GM19468 (cell line): ENCODE results near the gene HNRNPA0.

Source experiments
- ATAC-seq: cut with Tn5 transposase; IDR thresholded peaks from one replicate; pipeline ENCODE4 v1.9.1; 2021; ENCODE audit warnings: mild to moderate bottlenecking, moderate library complexity, moderate number of reproducible peaks; ENCODE audit not compliant: unreplicated experiment; ENCODE audit errors: extremely low read depth

The HNRNPA0 gene

DNA sequence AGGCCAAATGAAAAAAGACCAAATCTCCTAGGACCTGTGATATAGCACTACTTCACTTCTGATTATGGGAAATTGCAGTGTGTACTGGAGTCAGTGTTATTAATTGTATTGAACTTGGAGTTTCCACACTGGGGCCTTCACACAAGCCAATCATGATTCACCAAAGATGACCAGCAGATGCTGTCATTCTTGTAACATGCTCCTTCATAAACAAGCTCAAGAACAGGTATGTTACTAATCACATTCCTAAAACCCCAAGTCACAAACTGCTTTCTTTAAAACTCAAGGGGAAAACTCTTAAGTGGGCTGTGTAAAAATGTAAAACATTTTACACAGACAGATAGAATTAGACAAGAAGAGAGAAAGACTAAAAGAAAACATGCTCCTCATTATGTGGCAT is 23.8 kb downstream of the HNRNPA0 start:
- ATAC-seq: no peak

GRCh38 chr5:137728048-137728447 is 26.1 kb downstream of the HNRNPA0 start:
- no peak for ATAC-seq

DNA sequence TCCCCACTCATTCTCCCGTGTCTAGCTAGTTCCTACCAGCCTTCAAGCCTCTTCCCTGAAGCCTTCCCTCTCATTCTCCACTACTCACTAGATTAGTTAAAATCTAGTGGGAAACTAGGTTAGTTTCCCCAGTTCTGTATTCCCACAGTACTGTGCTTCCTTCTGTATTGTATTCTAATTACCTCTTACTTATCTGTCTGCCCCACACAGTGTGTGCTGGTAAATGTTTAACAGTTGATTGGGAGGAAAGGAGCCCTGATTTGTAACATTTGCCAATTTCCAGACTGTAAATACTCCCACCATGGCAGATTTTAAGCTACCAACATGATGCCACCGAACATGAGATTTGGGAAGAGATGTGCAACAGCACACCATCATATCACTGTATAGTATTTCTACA is 26.5 kb downstream of the HNRNPA0 start:
- no peak for ATAC-seq

DNA sequence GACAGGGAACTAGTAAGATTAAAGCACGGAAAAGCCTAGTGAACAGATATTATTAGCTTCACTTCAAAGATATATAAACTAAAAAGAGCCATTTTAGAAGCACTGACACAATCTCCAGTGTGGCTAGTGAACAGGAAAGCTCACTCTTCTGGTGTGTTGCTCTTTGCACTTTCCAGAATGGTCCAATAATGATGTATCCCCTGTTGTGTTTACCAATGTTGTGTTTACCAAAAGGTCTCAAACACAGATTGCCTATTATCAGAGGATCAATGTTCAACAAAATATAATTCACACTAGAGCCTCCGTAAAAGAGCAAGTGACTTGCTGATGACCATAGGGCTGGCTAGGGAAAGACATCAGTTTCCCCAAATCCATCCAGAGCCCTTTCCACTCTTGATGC is 29.9 kb downstream of the HNRNPA0 start:
- no peak for ATAC-seq

DNA sequence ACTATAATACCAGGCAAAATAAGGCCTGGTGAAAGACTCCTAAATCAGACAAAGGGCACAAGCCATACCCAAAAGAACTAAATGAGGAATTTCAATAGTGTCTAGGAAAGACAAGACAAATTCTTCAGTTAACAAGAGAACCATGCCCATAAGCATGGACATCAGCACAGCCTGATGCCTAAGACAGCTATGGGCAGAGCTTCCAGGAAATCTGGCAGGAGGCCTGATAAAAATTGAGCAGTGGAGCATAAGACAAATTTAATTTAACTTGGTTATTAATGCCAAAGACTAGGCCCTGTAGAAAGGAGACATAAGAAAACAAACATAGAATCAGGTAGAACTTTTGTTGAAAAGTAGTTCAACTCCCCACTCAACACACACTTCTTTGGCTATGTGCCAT is 35.6 kb downstream of the HNRNPA0 start:
- ATAC-seq: no peak

DNA sequence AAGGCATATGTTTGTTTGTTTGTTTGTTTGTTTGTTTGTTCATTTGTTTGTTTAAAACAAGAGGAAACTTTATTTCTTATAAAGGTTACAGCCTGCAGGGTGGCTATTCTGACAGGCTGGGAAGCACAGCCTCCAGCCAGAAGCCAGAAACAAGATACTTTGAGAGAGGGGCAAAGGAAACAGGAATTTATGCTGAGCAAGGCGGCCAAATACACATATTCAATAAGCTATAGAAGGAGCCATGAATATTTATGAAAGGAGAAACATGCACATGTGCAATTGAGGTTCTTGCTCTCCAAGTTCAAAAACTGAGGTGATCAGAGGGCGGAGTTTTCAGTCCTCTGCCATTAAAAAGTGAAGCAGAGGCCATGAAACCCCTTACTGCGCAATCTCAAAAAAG is 37.8 kb downstream of the HNRNPA0 start:
- no peak for ATAC-seq

- no peak for ATAC-seq
Observed at GRCh38 chr5:137715456-137715855, 38.7 kb downstream of the HNRNPA0 start.

- no peak for ATAC-seq
Observed at GRCh38 chr5:137714946-137715345, 39.2 kb downstream of the HNRNPA0 start.

- no peak for ATAC-seq
Observed at GRCh38 chr5:137714494-137714893, 39.7 kb downstream of the HNRNPA0 start.

DNA sequence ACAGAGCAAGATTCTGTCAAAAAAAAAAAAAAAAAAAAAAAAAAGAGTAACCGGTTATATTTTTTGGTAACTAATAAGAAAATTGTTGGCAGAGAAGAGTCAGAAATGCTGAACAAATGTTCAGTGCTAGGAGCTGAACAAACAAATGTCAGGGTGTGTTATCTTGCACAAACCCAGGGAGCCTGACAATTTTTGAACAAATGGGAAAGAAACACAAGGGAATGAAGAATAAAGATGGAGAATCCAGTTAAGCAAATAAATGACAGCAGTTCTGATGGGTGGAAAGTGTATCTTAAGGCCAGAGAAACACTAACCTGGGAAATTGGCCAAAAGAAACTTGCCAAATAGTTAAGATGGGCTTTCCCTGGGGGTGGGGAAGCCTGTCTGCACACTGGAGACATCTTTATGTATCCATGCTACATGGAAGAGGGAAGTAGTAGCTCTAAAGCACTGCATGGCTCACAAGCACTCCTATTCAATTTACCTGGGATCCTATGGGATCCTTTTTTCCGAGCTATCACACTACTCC is 42.0 kb downstream of the HNRNPA0 start:
- no peak for ATAC-seq

- no peak for ATAC-seq
Observed at GRCh38 chr5:137710086-137710485, 44.1 kb downstream of the HNRNPA0 start.

DNA sequence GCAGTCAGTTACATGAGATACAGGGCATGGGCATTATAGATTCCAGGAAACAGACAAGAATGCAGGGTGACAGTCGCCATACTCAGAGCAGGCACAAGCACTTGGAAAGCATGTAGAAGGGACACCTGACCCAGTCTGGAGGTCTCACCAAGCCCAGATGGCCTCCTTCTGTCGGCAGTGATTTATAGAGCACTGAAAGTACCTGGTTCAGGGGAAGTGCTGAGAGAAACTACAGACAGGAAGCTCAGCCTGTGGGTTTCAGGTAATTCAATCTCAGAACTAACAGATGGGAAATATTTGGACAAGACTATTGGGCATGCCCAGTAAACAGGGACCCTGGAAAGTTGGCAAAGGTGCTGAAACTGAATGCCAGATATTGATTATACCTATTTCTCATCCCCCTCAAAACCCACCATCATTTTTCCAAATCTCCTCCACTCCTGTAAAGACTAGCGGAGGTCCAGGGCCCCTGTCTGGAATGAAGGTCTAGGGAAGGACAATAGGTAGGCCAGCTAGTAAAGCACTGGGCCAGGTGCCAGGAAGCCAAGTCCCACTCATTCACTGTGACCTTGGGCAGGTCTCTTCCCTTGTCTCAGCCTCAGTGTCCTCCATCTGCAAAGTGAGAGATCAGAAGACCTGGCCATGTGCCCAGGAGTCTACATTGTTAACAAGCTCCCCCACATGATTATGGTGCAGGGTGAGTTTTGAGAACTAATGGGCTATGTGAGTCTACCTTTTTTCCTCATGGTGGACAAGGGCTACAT is 45.2 kb downstream of the HNRNPA0 start:
- no peak for ATAC-seq

DNA sequence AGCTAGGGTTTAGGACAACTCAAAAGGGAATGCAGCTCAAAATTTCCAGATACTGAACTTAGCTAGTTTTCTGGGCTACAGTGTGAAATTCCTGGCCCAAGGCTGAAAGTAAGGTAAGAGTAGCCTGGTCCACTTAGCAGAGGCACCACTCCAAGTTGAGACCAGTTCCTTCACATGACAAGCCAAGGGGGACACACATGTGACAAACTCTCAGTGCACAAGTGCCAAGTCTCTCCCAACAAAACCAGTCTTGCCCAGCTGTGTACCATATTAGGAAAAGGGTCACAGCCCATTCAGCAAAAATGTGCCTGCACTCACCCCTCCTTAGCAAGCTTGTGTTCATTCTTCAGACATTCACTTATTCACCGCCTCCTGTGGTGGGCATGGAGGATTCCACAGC is 46.1 kb downstream of the HNRNPA0 start:
- ATAC-seq: no peak

DNA sequence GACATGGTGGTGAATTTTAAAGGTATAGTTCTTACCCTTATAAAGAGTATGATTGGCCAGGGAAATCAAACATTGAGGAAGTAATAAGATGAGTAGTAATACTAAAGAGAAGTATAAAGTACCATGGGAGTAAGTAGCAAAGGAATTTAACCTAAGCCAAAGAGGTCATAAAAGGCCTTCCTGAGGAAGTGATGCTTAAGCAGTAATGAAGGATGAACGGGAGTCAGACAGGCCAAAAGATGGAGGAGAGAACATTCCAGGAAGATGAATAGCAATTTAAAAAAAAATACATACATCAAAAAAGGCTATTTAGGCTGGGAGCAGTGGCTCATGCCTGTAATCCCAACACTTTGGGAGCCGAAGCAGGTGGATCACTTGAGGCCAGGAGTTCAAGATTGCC is 47.3 kb downstream of the HNRNPA0 start:
- no peak for ATAC-seq

DNA sequence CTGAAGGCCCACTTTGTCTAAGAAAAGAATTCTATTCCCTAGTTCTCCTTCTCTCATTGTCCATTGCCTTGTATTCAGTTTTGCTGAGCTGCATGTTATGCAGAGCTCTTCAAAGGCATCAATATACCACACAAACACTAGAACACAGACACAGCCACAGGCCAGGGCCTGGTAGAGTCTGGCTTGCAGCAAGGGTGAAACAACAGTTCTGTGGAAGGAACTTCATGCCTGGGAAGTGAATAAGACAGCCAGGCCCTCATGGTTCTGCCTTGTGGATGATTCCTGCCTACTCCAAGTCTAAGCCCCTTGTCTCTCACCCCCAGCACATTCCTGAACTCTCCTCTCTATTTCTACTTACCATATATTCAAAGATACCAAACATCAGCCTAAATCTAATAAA is 49.1 kb downstream of the HNRNPA0 start:
- no peak for ATAC-seq

DNA sequence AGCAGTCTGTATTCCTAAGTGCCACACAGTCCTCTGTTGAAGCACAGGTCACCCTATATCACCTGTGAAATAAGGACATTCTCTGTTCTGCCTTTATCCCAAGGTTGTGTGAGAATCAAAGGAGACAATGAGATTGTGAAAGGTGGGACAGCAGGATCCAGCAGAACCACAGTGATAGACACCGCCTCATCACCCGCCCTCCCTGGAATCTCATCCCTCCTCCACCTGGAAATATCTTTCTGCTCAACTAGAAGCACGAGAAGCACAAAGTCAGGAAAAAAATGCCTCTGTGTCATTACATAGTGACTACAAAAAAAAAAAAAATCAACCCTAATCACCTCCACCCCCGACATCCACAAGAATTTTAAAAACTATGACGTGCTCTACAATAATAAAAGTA is 50.6 kb downstream of the HNRNPA0 start:
- no peak for ATAC-seq

DNA sequence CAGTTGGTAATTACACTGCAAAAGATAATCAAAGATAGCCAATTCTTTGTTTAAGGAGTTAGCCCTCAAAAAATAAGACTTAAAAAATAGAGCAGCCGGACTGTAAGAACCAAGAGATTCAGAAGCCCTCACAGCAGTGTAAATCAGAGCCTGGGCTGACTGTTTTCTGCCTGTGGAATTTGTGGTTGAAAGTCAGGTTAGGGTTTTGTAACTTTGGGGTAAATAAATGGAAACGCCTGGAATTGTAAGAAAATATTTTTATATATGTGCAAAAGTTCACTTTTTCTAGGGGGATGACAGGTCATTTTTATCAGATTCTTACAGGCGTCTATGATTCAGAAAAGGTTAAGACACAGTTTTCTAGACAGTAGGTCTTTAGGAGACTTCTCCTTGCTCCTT is 53.9 kb downstream of the HNRNPA0 start:
- ATAC-seq: no peak

DNA sequence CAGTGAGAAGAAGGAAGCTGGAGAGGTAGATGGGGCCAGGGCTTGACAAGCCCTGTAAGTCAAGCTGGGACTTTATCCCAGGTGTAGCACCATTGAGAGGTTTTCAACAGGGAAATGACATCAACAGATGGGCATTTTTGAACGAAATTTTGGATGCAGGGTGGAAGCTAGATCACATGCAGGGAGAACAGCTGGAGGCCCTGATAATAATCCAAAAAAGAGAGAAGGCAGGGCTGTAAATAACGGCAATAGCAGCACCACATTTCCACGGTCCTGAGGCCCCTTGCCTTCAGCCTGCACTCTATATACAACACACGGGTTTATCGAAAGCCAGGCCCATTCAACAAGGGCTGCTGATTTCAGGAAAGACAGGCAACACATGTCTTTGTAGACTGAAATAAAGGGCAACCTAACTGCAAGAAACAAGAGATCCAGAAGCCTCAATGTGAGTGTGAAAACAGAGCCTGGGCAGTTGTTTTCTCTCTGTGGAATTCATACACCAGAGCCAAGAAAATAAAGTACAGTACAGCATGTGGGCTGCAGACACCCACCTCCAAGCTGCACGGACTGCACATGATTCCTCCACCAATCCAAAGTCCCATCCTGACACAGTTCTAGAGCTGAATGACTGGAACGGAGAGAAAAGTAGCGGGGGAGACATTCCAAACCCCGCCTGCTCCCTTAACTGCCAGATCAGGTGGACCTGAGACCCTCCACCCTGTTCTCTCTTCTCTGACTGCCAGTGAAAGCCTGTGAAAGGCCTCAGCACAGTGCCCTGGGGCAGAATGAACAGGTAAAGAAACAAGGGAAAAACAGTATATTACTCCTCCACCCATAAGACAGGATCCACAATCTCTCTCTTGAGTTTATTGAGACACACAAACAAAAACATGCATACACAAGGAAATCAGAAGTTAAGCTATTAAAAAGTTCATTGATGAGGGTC is 54.6 kb downstream of the HNRNPA0 start:
- no peak for ATAC-seq

DNA sequence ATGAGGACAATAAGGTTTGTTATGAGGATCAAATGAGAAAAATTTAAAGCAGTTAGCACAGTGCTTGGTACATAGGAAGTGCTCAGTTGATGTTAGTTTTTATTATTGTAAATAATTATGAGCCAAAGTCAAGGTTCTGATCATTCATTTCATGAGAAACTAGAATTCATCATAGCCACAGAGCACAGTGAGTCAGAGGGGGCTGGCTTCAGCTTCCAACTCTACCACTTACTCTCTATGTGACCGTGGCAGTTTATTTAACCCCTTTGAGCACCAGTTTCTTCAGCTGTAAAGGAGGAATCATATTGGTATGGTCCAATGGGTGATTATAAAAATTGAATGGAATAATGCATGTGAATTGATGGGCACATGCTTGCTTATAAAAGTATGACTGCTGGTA is 57.7 kb downstream of the HNRNPA0 start:
- ATAC-seq: no peak

DNA sequence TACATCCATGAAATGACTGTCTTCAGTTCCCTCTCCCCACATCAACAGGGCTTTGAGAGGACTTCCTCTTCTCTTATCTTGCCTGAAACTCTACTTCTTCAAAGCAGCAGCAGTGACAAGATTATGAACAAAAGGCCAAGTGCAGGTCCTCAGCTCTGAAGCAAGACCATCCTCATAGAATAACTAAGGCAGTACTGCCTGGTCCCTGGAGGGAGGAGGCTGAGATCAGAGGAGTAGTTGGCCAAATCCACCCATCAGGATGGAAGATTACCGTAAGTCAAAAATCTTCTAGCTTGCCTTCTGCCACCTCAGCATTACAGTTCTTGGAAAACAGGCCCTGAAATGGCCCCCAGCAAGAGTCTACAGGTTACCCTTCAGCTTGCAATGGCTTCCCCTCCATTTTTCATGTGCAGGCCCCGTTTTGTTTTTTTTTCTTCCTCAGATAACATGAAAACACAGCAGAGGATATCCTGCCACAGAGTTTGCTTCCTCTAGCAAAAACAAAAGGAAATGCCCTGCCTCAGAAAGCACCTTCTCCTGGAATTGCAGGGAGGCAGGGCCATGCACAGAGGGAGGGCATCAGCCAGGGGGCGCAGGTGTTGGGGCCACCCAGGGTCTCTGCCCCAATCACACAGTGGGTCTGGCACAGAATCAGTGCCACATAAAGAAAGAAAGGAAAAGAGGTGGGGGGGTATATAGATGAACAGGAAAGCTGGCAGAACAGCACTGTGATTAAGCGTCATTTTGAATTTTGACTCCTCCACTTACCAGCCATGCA is 58.3 kb downstream of the HNRNPA0 start:
- no peak for ATAC-seq
